GM10266 (cell line): ENCODE data around the gene RTN4IP1.

Experiments
- DNase-seq: peaks from one replicate; pipeline ENCODE4 v3.0.0; 2012; ENCODE audit errors: extremely low spot score
- TF ChIP-seq, protein P1 (sequence below): IDR thresholded peaks from 2 replicates; pipeline ENCODE4 v1.5.1; 2012; ENCODE audit warnings: mild to moderate bottlenecking, low read depth; ENCODE audit not compliant: control insufficient read depth, insufficient read depth; ENCODE audit errors: missing control alignments

Gene RTN4IP1

DNA sequence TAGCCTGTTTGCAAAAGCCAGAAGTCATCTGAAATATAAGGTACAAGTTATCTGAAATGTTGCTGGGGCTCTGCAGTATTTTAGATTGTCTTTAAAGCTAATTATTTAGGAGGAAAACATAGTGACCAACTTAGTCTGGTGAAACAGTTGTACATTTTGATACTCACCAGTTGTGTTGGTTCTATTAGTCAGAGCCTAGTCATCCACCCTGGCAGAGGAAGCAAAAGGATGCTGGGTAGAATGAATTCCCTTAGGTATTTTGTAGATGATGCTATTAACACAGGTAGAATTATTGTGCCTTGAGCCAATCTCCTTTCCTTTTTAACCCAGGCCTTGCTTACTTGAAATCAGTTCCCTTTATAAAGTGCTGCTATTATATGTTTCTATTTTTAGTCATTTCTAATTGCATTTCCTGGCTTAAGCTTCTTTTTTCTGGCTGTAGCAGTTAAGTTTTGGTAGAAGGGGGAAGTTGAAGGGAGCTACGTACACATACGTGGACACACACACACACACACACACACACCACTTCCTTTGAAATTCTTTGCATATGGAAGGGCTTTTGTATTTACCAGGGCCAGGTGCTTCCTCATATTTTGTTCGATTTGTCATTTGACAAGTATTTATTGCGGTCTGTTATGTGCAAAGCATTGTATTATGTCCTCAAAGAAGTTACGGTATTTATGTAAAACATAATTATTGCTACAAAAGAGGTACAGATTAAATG is 82.4 kb downstream of the RTN4IP1 start:
- TF ChIP-seq, protein P1, sequence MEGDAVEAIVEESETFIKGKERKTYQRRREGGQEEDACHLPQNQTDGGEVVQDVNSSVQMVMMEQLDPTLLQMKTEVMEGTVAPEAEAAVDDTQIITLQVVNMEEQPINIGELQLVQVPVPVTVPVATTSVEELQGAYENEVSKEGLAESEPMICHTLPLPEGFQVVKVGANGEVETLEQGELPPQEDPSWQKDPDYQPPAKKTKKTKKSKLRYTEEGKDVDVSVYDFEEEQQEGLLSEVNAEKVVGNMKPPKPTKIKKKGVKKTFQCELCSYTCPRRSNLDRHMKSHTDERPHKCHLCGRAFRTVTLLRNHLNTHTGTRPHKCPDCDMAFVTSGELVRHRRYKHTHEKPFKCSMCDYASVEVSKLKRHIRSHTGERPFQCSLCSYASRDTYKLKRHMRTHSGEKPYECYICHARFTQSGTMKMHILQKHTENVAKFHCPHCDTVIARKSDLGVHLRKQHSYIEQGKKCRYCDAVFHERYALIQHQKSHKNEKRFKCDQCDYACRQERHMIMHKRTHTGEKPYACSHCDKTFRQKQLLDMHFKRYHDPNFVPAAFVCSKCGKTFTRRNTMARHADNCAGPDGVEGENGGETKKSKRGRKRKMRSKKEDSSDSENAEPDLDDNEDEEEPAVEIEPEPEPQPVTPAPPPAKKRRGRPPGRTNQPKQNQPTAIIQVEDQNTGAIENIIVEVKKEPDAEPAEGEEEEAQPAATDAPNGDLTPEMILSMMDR = no peak
- DNase-seq = no peak

DNA sequence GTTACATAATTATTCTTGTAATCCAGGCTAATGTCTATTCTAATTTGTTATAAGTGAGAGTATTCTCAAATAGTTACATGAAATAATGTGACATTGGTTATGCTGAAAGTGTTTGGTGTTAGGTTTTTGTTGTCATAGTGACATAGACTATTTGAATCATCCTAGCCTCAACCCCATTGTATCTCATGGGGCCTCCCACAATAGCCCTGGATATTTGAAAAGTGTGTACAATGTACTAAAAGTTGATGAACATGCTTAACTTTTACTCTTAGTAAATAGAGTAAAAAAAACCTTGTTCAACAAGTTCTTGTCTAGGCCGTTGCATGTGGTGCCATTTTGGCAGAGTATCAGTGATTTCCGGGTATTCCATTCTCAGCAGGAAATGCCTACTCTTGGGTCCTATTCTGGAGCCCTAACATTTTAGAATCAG is 83.0 kb downstream of the RTN4IP1 start:
- TF ChIP-seq, protein P1 = no peak
- no peak for DNase-seq

DNA sequence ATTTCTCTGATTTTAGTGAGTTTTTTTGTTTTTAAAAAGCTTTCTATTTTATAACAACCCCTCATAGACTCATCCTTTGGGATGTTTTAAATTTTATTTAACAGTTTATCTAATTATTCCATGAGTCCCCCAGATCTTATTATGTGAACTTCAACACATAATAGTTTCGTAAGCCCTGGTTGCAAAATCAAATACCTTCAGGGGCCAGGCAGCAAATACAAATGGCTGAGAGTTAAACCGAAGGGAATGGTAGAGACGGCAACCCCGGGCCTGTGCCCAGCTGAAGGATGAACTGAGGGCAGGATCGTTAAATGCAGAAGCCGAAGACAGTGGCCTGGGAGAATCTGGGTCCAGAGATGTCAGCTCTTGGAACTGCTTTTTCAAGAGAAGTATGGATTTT is 88.4 kb downstream of the RTN4IP1 start:
- DNase-seq = no peak
- TF ChIP-seq, protein P1 = no peak

DNA sequence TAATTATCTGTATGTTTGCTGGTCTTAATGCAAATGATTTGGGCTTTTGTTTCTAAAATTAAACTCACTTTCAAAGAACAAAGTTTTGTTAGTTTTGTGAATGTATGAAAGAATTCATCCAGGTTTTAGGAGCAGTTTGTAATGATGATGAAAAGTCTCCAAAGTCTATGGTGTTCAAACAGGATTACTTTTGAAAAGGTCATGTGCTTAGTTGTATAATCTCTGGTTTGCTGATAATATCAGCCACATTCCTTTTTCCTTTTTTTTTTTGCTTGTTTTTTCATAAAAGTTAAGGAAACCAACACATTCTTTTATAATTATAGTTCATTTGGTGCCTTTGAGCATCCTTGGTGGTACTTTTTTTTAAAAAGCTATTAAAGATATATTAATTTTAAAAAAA is 88.9 kb downstream of the RTN4IP1 start:
- no peak for DNase-seq
- TF ChIP-seq, protein P1 = no peak

DNA sequence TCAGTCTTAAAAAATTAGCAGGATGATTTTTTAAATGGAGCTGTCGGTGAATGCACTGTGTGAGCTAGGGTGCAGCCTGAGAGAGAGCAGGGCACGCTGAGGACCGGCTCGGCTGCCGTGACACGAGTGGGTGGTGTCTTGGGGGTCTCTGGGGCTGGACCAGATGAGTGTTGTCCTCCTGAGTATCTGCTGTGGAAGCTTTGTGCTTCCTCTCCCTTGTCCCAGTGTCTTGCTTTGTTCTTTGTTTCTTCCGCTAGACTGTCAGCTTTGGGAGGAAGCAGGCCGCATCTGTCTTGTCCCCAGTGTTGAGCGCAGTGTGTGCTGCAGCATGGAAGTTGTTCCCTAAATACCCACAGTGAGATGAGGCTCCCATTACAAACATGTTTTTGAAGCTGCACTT is 89.4 kb downstream of the RTN4IP1 start:
- no peak for DNase-seq
- TF ChIP-seq, protein P1 = no peak

DNA sequence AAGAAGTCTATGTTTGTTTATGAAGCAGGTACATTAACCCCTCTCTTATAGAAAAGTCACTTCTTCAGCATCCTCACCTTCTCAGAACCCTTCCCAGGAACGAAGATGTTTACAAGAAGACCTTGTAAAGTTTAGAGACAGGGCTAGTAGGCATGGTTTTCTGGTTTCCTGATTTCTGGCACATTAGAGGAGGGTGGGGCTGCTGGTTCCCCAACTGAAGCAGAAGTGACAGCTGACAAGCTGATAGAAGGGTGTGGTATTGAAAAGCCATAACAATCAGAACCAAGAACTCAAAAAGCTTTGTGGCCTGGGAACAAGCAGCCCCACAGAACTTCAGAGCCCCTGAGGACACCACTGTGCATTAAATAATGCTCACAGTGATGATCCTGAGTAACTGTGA is 91.2 kb downstream of the RTN4IP1 start:
- no peak for DNase-seq

DNA sequence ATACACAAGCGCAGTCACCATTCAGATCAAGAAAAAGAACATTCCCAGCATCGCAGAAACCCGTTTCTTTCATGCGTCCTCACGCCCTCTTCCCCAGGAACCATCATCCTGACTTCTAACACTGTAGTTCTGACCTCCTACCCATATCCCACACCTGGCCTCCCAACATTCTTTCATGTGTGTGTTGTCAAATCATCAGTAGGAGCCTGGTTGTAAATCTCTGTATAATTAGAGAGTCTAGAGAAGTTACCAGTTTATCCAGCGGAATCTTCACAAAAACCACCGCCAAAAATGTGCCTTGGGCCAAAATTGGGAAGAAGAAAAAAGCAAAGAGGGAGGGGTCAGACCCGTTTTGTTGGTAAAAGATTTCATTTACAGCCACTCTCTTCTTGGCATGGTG is 91.6 kb downstream of the RTN4IP1 start:
- DNase-seq = no peak
- TF ChIP-seq, protein P1 = no peak

More for the DNA sequence above, 91.2 kb downstream of the RTN4IP1 start:
- TF ChIP-seq, protein P1 = no peak
